HG02642 (cell line): Measurements from ENCODE around the gene C1QTNF6.

Source experiments
- ATAC-seq: cut with Tn5 transposase; IDR thresholded peaks from one replicate; pipeline ENCODE4 v1.9.1; 2021; ENCODE audit warnings: mild to moderate bottlenecking; ENCODE audit not compliant: unreplicated experiment, poor library complexity

C1QTNF6 gene

DNA sequence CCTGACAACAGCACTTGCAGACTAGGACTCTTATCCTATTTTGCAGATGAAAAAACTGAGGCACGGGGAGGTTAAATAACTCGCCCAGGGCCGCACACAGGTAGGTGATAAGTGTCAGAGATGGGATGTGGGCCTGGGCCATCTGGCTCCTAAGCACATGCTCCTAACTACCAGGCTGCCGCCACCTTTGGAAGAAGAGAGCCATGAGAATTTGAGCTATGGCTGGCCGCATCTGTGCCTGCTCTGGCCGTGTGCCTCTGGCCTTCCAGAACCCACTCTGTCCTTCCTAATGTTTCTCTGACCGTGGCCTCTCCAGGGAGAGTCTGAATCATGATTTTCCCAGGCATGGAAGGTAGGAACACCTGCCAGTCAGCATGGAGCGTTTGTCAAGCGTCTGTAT, 23.0 kb downstream of the C1QTNF6 start:
- ATAC-seq: no peak

DNA sequence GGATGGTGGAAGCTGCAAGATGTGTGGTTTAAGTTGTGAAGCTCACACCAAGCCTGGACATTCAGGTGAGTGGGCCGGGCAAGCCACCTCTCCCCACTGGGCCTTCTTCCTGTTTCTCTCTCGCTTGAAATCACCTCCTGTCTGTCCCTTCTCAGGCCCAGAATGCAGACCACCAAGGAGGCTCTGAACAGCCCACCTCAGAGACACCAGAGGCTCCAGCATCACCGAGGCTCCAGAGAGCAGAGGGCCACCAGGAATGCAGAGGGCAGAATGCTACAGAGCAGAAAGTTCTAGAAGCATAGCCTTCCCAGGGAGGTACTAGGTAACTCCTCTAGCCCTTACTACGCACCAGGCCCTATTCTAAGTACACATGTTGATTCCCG, 23.6 kb downstream of the C1QTNF6 start:
- ATAC-seq: no peak

DNA sequence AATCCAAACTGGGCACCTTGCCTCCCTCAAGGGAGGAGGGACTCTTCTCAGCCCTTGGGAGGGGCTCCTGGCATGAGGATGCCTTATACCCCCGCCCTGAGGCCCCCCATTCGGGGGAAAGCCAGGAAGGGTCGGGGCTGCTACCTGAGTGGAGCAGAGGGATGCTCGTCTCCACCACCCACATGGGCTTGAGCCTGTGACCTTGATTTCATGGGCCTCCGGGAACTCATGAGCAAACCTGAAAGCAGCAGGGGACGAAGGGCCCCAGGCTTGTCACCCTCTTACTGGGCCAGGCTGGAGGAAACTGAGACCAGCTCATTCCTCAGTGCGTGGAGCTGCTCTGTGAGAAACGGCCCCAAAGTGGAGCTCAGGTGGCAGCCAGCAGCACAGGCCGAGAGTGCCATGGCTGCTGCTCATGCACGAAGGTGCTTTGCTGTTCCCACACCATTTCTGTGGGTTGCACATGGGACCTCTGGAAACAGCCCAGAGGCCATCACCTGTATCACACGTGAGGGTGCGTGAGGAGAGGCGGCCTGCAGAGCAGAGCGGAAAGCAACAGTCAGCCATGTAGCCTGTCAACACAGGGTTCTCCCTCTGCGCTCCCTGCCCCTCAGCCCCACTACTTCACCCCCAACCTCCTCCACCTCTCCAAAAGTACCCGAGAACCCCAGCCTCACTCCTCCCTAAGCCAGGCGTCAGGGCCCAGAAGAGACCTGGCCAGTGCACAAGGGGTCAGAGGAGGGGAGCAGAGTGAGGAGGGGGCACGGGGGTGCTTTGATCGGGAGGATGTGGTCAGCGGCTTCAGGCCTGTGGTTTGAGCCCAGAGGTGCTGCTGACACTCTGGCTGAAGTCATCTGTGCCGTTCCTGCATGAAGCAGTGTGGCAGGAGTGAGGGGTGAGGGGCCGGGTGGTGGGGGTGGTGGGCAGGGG, 24.2 kb downstream of the C1QTNF6 start:
- peak; percentile 31 for ATAC-seq

DNA sequence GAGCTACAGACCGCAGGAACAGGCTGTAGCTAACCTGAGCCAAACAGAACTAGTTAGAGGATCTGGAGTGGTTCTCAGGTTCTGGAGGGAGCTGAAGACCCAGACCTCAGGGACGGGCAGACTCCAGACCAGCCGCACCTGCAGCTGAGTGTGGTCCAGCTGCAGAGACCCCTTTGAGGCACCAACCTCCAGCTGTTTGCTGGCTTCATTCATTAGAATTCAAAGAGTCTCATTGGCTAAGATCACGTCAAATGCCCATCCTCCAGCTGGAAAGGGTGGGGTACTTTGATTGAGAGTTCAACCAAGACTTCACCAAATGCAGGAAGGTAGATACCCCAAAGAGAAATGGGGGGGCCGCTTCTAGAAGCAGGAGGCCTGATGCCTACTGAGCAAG, 25.0 kb downstream of the C1QTNF6 start:
- ATAC-seq: no peak

DNA sequence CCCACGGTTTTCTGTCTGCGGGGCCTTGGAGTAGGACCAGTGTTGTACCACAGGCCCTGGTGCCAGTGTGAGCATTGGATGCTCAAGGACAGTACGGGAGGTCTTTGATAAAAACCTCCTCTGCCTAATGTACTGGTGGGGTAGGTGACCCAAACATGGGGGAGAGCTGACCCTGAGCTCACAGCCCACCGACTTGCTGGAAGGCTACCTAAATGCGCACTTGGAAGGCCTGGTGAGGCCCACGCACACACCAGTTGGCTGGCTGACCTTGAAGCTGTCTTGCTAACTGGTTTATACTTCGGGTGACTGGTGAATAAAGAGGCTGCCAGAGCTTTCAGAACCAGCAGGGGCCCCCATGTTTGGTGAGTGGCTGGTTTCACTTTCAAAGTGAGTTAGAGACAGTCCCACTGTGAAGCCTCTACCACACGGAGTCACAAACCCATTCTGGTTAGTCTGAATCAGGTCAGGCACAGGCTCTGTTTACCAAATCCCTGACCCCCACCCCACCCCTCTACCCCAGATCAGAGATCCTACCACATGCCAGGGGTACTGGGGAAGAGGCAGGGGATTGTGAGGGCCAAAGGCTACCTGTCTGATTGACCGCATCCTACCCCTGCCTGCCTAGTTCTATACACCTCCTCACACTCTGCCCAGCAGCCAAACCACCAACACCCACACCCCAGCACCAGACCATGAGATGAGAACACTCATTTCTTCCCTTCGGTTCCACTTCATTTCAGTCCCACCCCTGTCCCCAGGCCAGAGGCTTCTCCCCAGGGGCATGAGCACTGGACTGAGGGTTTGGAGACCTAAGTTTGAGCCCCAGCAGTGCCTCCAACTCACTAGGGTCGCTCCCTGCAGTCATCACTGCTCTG, 25.6 kb downstream of the C1QTNF6 start:
- peak; percentile 67 for ATAC-seq

DNA sequence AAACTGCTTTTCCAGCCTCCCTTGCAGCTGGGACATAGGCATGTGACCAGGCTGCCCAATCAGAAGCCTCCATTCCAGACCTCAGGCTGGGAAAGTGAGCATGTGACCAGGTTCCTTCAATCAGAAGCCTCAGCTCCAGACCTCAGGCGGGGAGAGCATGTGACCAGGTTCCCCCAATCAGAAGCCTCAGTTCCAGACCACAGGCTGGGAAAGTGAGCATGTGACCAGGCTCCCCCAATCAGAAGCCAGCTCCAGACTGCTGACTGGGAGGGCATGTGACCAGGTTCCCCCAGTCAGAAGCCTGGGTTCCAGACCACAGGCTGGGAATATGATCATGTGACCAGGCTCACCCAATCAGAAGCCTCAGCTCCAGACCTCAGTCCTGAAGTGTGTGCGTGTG, 26.6 kb downstream of the C1QTNF6 start:
- no peak for ATAC-seq

DNA sequence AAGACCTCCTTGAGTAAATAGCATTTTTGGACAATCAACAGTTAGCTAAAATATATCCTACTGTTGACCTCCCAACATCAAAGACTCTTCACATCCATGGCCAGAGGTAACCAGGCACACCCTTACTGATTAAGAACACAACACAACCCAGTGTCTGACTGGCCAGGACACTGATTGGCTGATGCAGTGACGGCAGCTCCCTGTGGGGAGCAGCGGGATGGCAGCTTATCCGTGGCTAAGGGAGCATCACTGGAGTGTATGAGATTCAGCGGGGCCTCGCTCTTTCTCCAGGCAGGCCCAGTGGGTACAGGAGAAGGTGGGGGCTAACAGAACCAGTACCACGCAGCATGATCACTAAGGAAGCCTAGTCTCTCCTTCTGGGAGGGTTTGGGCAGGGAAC, 28.0 kb downstream of the C1QTNF6 start:
- ATAC-seq: no peak

DNA sequence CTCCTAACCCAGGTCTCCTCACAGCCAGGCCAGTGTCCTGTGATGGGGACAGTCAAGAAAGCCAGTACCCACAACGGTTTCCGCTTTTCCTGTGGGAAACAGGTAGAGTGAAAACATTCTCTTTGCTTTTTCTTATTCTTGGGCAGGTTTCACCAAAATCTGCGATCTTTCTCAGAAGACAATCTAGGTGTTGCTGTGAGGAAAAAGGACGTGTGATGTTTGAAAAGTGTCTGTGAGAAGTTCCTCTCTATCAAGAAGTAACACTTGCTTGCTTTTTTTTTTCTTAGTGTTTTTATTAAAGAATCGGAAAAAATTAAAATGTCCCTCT, 29.1 kb downstream of the C1QTNF6 start:
- no peak for ATAC-seq

DNA sequence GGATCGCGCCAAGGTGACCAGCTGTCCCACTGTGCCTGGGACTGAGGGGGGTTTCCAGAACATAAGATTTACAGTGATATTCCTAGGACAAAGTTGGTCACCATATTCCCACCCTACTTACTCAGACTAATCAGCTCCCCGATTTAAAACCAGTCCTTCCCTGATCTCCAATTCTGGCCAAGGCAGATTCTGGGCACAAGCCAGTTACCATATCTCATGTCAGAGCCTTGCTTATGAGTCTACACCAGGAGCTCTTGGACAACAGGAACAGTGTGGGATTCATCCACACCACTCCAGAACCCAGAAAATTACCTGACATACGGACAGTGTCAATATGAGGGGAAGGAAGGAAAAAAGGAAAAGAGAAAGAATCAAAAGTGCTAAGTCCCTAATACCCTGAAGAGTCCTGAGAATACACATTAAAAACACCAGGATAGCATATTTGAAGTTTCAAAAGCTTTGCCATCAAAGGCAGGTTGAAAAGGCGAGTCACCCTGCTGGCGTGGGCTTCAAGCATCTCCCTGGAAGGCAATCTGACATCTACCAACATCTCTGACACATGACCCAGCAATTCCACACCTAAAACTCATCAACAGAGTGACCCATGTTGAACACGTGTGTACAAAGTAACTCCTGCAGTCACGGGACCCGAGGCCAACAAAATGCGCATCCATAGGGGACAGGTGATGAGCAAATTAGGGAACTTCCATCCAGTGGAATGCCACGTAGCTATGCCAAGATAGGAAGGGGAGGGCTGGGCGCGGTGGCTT, 30.3 kb downstream of the C1QTNF6 start:
- ATAC-seq: no peak

DNA sequence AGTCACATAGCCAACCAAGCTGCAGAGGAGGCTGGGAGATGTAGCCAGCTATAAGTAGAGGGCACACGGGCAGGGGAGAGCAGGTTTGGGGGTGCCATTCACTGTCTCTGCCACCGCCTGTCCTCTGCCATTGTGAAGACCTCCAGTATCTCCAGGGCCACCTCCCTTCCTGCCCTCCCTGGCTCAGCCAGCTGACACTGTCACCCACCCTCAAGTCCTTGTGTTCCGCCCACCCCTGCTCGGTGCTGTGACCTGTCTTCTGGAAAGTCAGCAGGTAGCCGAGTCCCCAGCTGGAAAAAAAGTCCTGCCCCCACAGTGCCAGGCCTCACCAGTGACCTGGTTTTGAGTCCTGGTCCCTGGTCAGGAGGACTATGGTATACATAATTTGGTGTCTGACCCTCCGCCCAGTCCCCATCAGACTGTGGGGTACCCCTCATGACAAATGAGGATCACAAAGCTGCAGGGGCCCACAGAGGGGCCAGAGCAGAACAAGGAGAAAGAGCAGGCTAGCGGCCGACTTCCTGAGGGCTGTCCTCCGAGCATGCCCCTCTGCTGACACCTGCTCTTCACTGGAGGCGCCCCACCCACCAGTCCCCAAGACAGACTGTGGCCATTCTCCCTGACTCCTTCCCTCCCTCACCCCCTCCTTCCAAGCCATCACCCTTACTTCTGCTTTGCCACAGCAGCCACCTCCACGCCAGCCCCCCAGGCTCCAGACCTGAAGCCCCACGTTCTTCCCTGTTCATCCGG, 31.2 kb downstream of the C1QTNF6 start:
- ATAC-seq: no peak

DNA sequence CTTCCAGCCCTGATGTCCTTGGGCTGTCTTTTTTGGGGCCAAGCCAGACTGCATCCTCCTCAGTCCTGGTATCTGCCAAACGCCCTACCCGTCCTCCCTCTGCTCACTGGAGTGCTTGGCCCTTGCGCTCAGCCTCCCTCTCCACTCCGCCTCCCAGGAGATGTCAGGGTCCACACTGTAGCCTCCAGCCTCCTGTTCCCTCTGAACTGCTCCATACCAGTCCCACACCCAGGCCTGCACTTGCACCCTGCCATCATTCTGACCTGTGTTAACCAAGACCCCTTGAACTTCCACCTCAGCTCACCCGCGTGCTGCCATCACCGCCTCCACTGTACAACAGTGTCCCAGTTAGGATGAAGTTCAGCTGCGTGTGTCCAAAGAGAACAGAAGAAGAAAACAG, 32.1 kb downstream of the C1QTNF6 start:
- ATAC-seq: no peak

DNA sequence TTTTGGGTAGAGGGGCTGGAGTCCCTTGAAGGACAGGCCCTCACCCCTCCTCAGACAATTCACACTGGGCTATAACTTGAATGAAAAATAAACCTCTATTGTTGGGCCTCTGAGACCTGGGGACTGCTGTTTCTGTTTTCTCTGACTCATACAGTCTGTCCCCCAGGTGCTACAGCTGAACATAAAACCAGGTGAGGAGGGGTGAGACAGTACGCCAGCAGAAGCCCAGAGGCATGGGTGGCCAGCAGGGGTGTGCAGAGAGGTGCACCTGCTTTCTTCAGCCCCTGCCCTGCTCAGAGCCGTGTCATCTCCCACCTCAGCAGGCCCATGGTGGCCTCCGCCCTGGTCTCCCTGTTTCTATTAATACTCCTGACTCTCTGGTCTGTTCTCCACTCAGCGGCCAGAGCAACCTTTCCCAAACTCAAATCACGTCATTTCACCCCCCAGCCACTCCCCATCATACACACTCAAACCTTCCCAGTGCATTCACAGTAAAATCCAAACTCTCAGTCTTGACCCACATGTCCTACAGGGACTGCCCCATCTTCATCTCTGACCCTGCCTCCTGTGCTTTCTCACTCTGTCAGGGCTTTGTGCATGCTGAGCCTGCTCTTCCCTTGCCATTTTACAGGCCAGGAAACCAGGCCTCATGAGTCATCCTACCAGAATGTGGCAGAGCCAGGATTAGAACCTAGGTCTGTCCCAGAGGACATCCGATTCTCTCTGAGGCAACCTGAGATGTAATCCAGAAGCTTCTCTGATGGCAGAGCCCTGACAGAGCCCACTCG, 32.9 kb downstream of the C1QTNF6 start:
- peak; percentile 43 for ATAC-seq

DNA sequence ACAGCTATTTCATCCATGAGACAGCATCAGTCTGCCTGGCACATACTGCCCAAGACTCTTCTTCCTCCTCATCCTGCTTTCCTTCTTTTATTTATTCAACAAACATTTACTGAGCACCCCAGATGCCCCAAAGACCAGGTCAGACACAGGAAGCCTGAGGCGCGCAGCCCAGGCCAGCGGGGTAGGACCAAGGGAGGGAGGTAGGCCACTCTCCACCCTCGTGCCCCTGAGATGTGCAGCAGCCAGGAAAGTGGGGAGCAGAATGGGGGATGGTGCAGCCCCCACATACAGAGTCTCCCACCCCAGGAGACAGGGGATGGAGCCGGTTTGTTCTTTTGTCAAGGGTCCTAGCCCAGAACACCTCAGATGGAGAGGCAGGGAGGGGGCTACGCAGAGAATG, 34.1 kb downstream of the C1QTNF6 start:
- ATAC-seq: no peak

DNA sequence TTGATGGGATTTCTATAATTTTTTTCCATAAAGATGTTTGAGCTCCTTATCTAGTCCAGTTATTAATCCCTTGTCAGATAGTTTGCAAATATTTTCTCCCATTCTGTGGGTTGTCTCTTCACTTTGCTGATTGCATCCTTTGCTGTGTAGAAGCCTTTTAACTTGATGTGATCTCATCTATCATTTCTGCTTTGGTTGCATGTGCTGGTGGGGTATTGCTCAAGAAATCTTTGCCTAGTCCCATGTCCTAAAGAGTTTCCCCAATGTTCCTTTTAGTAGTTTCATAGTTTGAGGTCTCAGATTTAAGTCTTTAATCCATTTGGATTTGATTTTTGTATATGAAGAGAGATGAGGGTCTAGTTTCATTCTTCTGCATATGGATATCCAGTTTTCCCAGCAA, 36.6 kb downstream of the C1QTNF6 start:
- no peak for ATAC-seq

DNA sequence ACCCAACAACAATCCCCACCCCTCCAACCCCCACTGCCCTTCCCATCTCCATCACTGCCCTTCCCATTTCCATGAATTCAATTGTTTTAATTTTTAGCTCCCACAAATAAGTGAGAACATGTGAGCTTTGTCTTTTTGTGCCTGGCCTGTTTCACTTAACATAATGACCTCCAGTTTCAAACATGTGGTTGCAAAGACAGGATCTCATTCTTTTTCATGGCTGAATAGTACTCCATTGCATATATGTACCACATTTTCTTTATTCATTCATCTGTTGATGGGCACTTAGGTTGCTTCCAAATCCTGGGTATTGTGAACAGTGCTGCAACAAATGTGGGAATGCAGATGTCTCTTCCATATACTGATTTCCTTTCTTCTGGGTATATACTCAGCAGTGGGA, 37.3 kb downstream of the C1QTNF6 start:
- ATAC-seq: no peak

DNA sequence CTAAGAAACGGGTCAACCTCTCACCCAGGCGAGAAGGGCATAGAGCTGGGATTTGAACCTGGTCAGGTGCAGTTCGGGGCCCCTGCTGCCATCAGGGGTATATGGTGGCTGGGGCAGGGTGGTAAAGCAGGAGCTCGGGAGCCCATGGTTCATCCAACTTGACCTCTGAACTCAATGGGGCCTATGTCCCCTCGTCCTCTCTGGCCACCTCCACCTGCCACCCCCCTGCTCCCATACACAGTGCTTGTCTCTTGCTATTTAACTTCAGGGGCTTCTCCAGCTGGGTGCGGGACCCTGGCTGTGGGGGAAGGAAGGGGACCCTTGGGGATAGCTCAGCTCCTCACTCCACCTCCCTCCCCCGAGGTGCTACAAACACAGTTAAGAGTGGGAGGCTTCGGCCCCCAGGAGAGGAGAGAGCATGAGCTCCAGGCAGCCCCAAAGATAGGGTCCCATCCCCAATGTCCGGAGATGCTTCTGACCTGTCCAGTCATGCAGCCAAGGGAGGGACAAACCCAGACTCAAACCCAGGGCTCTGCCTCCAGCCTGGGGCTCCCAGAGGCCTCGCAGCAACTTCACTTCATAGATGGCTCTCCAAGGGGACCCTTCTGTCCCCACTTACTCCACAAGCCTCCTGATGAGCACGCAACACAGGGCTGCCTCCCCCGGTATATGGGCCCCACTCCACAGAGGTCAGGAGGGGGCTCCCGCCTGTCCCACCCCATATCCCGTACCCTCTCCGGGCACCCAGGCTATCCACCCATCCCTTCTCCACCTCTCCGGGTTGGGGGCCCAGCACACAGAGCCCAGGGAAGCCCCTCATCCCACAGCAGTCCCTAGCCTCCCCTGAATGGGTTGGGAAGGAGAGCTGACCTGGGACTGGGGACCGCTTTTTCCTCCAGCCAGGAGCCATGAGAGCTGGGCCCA, 39.0 kb downstream of the C1QTNF6 start:
- peak; percentile 10 for ATAC-seq

DNA sequence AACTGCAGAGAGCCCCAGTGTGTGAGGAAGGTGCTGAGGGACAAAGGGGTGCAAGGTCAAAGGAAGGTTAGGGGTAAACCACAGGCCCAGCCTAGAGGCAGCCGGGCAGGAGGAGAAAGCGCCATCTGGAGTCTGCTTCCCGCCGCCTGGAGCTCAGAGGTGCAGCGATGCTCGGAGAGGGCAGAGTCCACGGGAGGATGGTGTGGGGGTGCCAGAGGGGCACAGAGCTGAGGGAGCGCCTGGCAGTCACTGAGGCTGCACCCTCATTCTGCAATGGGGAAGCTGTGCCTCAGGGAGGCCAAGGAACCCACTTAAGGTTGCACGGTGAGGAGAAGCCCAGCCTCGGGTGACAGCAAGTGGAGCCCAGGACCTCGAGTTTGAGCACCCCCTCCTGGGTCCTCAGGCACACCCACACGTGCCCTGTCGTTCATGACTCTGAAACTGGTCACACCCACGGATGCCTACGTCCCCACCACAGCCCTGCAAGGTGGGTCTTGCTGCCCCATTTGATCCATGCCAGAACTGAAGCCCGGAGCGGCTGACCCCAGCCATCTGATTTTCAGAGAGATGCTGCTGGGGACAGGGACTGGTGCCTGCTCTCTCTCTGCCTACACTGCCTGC, 39.9 kb downstream of the C1QTNF6 start:
- no peak for ATAC-seq
